GM23338 (cell line): Measurements from ENCODE around the gene SLC2A14. TPM values are rescaled to one million over a fixed set of nuclear protein-coding genes. Genes with fewer than 3 reads are reported as not detected.

Experiments
- ATAC-seq: fragments of 200-7000 bp; cut with Tn5 transposase; 3 replicates; pipeline ENCODE4 v1.9.1; 2020
- DNase-seq: peaks from one replicate; pipeline ENCODE4 v3.0.0-alpha.2; 2015; ENCODE audit warnings: low spot score
- H2AFZ ChIP-seq: fragments of 200-600 bp; sonication (generic); 2 replicates; pipeline ENCODE4 v1.8.0; 2016; ENCODE audit warnings: antibody characterized with exemption, mild to moderate bottlenecking, moderate library complexity
- H3F3A ChIP-seq: fragments of 200-600 bp; sonication (generic); replicated peaks from 2 replicates; pipeline ENCODE4 v1.8.0; 2017; ENCODE audit warnings: antibody characterized with exemption, mixed run types, low read depth
- H3K27ac ChIP-seq: fragments of 200-600 bp; sonication (generic); 2 replicates; pipeline ENCODE4 v1.6.1; 2016; ENCODE audit warnings: low read depth
- H3K27me3 ChIP-seq: fragments of 200-600 bp; sonication (generic); 2 replicates; pipeline ENCODE4 v1.8.0; 2016; ENCODE audit warnings: mild to moderate bottlenecking, mixed run types, moderate library complexity; ENCODE audit not compliant: insufficient read depth
- H3K36me3 ChIP-seq: fragments of 200-600 bp; sonication (generic); 2 replicates; pipeline ENCODE4 v1.8.0; 2016; ENCODE audit warnings: mild to moderate bottlenecking; ENCODE audit not compliant: insufficient read depth
- H3K4me1 ChIP-seq: fragments of 200-600 bp; sonication (generic); 2 replicates; pipeline ENCODE4 v1.8.0; 2016; ENCODE audit warnings: mild to moderate bottlenecking, moderate library complexity; ENCODE audit not compliant: insufficient read depth
- H3K4me2 ChIP-seq: fragments of 200-600 bp; sonication (generic); 2 replicates; pipeline ENCODE4 v1.7.1; 2017; ENCODE audit warnings: mixed run types
- H3K4me3 ChIP-seq: fragments of 200-600 bp; sonication (generic); 2 replicates; pipeline ENCODE4 v1.6.1; 2016; ENCODE audit warnings: mixed run types
- H3K79me2 ChIP-seq: fragments of 200-600 bp; sonication (generic); replicated peaks from 2 replicates; pipeline ENCODE4 v1.8.0; 2017; ENCODE audit warnings: mild to moderate bottlenecking; ENCODE audit not compliant: insufficient read depth
- H3K9me2 ChIP-seq: fragments of 200-600 bp; sonication (generic); 2 replicates; pipeline ENCODE4 v1.8.0; 2017; ENCODE audit not compliant: insufficient read depth
- H4K20me1 ChIP-seq: fragments of 200-600 bp; sonication (generic); replicated peaks from 2 replicates; pipeline ENCODE4 v1.8.0; 2017; ENCODE audit warnings: mild to moderate bottlenecking; ENCODE audit not compliant: insufficient read depth
- H3K27ac Mint-ChIP-seq: 2 replicates; pipeline ENCODE4 v1.8.0; 2020; ENCODE audit warnings: inconsistent platforms, mild to moderate bottlenecking, moderate library complexity, mixed read lengths
- H3K27me3 Mint-ChIP-seq: 3 replicates; pipeline ENCODE4 v1.8.0; 2022; ENCODE audit warnings: low read depth, mild to moderate bottlenecking, moderate library complexity, mixed read lengths, inconsistent platforms; ENCODE audit not compliant: insufficient read depth, poor library complexity
- H3K36me3 Mint-ChIP-seq: 3 replicates; pipeline ENCODE4 v1.8.0; 2021; ENCODE audit warnings: low read depth, mild to moderate bottlenecking, inconsistent platforms, moderate library complexity, mixed read lengths
- H3K4me1 Mint-ChIP-seq: 3 replicates; pipeline ENCODE4 v1.8.0; 2020; ENCODE audit warnings: mild to moderate bottlenecking, inconsistent platforms, mixed read lengths
- H3K4me3 Mint-ChIP-seq: 3 replicates; pipeline ENCODE4 v1.8.0; 2021; ENCODE audit warnings: moderate library complexity, mild to moderate bottlenecking, inconsistent platforms, mixed read lengths
- H3K9me3 Mint-ChIP-seq: 3 replicates; pipeline ENCODE4 v1.8.0; 2020; ENCODE audit warnings: moderate library complexity, mild to moderate bottlenecking, inconsistent platforms, mixed read lengths
- CREB1 ChIP-seq: fragments of 250-450 bp; sonication (Bioruptor Pico); IDR thresholded peaks from 2 replicates; pipeline ENCODE4 v1.5.0; 2020; ENCODE audit warnings: low read depth, mild to moderate bottlenecking, moderate library complexity
- CTCF ChIP-seq, 2 experiments: fragments of 200-600 bp in 1 of 2; sonication (generic) in 1 of 2; conservative IDR thresholded peaks; 2 replicates each; pipeline versions ENCODE4 v1.5.1 to v1.6.1; 2016 to 2017; ENCODE audit warnings: antibody characterized with exemption in 2 of 2, low read depth in 2 of 2, mild to moderate bottlenecking in 2 of 2, moderate library complexity in 1 of 2
- ETS1 ChIP-seq: IDR thresholded peaks from 2 replicates; pipeline ENCODE4 v1.6.1; 2016; ENCODE audit warnings: antibody characterized with exemption
- EZH2 ChIP-seq: fragments of 200-600 bp; sonication (generic); IDR thresholded peaks from one replicate; pipeline ENCODE4 v1.8.0; 2017; ENCODE audit warnings: antibody characterized with exemption, mild to moderate bottlenecking, low read depth; ENCODE audit not compliant: unreplicated experiment
- EZH2phosphoT487 ChIP-seq: fragments of 200-600 bp; sonication (generic); IDR thresholded peaks from one replicate; pipeline ENCODE4 v1.8.1; 2018; ENCODE audit warnings: antibody characterized with exemption; ENCODE audit not compliant: unreplicated experiment
- JUNB ChIP-seq: IDR thresholded peaks from one replicate; pipeline ENCODE4 v1.6.1; 2016; ENCODE audit warnings: antibody characterized with exemption; ENCODE audit not compliant: unreplicated experiment
- NANOG ChIP-seq: IDR thresholded peaks from 2 replicates; pipeline ENCODE4 v1.6.1; 2016; ENCODE audit warnings: antibody characterized with exemption, borderline replicate concordance
- POLR2AphosphoS5 ChIP-seq: IDR thresholded peaks from 2 replicates; pipeline ENCODE4 v1.6.1; 2016; ENCODE audit warnings: antibody characterized with exemption, low read depth
- REST ChIP-seq: IDR thresholded peaks from one replicate; pipeline ENCODE4 v1.6.1; 2018; ENCODE audit warnings: antibody characterized with exemption; ENCODE audit not compliant: unreplicated experiment
- STAT1 ChIP-seq: IDR thresholded peaks from one replicate; pipeline ENCODE4 v1.6.1; 2016; ENCODE audit warnings: antibody characterized with exemption; ENCODE audit not compliant: unreplicated experiment
- ZNF114 ChIP-seq: fragments of 250-450 bp; sonication (Bioruptor Pico); IDR thresholded peaks from 2 replicates; pipeline ENCODE4 v1.5.0; 2020; ENCODE audit warnings: mild to moderate bottlenecking, moderate library complexity
- ZNF331 ChIP-seq: fragments of 250-450 bp; sonication (Bioruptor Pico); IDR thresholded peaks from 2 replicates; pipeline ENCODE4 v1.5.0; 2020; ENCODE audit warnings: low read depth, mild to moderate bottlenecking, moderate library complexity
- ZNF462 ChIP-seq: fragments of 250-450 bp; sonication (Bioruptor Pico); IDR thresholded peaks from 2 replicates; pipeline ENCODE4 v1.5.0; 2020; ENCODE audit warnings: mild to moderate bottlenecking, moderate library complexity
- polyA plus RNA-seq: library from polyadenylated mRNA; unstranded; fragments of >200 nt; fragmentation: Nextera tagmentation; extraction: Ambion mirVana; gene quantifications from 2 replicates; pipeline ENCODE4 v1.2.1, GENCODE V29; 2016
- total RNA-seq: library from RNA; depleted of rRNA; stranded (reverse); fragments of >200 nt; shearing (Covaris generic); gene quantifications from 2 replicates; pipeline ENCODE4 v1.2.3, GENCODE V29; 2014

Gene SLC2A14
- total and polyA plus RNA-seq, 2 experiments from 2014 or later, result 6.8 to 31.5 TPM

- Mint-ChIP-seq H3K9me3 (no peaks in the 10 kb centered on the region), H3K4me1 (peaks cover 22% of the 10 kb centered on the region), H3K36me3 (0 out of 3 replicates have a peak, but pooled peaks cover 3% of the 10 kb centered on the region), H3K27ac (no peak overlapping the region), H3K27me3 (peaks cover 5% of the 10 kb centered on the region), H3K4me3 (no peak overlapping the region)
- Histone ChIP-seq H3K79me2 (no peaks in the 10 kb centered on the region), H3K36me3 (no peaks in the 10 kb centered on the region), H4K20me1 (no peaks in the 10 kb centered on the region), H3K4me1 (peaks cover 19% of the 10 kb centered on the region), H3F3A (no peaks in the 10 kb centered on the region), H3K27me3 (no peaks in the 10 kb centered on the region), H3K27ac (no peak overlapping the region), H2AFZ (no peak overlapping the region), H3K9me2 (no peaks in the 10 kb centered on the region; the same call in 1 of the 2 replicates), H3K4me3 (no peak overlapping the region), H3K4me2 (no peak overlapping the region)
- DNase-seq, result no peak
- no peak for TF ChIP-seq ETS1
- TF ChIP-seq STAT1, result no peak
- TF ChIP-seq REST, result no peak
- TF ChIP-seq POLR2AphosphoS5, result no peak
- no peak for TF ChIP-seq ZNF331
- no peak for TF ChIP-seq CTCF (conservative IDR thresholded peaks at IDR 0.05; ENCODE audit: low read depth in 2 of 2)
- TF ChIP-seq JUNB, result no peak
- no peak for TF ChIP-seq EZH2phosphoT487
- no peak for TF ChIP-seq NANOG
- no peak for TF ChIP-seq CREB1 (CRISPR knock-in tag)
- no peak for TF ChIP-seq ZNF114 (CRISPR knock-in tag)
- TF ChIP-seq EZH2, result no peak
- TF ChIP-seq ZNF462 (CRISPR knock-in tag), result no peak
- no peak for ATAC-seq
These were observed 19.2 kb downstream of the SLC2A14 start for GRCh38 chr12:7853557-7853956.
